Loucy (cell line): ENCODE data around the gene C1orf167.

Experiments
- CTCF ChIP-seq: fragments of 200-600 bp; sonication (generic); conservative IDR thresholded peaks from 2 replicates; pipeline ENCODE4 v1.5.1; 2014; ENCODE audit warnings: mild to moderate bottlenecking, antibody characterized with exemption, low read length
- EZH2phosphoT487 ChIP-seq: fragments of 200-600 bp; IDR thresholded peaks from 2 replicates; pipeline ENCODE4 v1.6.1; 2018; ENCODE audit warnings: antibody characterized with exemption, mild to moderate bottlenecking, moderate library complexity, borderline replicate concordance

GRCh38 chr1:11728126-11728806, 33.7 kb upstream of the C1orf167 start:
- TF ChIP-seq EZH2phosphoT487 (no peak), CTCF (no peak)
